ENCODE data around the gene NECTIN2.

Gene NECTIN2

DNA sequence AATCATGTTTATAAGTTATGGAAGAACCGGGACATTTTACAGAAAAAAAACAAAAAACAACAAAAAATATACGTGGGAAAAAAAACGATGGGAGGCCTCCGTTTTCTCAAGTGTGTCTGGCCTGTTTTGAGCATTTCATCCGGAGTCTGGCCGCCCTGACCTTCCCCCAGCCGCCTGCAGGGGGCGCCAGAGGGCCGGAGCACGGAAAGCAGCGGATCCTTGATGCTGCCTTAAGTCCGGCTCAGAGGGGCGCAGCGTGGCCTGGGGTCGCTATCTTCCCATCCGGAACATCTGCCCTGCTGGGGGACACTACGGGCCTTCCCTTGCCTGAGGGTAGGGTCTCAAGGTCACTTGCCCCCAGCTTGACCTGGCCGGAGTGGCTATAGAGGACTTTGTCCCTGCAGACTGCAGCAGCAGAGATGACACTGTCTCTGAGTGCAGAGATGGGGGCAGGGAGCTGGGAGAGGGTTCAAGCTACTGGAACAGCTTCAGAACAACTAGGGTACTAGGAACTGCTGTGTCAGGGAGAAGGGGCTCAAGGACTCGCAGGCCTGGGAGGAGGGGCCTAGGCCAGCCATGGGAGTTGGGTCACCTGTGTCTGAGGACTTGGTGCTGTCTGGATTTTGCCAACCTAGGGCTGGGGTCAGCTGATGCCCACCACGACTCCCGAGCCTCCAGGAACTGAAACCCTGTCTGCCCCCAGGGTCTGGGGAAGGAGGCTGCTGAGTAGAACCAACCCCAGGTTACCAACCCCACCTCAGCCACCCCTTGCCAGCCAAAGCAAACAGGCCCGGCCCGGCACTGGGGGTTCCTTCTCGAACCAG is 57.7 kb downstream of the NECTIN2 start:
- H3K4me3 ChIP-seq (replicated peaks in 1 of 2; ENCODE audit: low read depth in 2 of 2, low read length in 2 of 2), result no peak overlapping the region
- peak; percentile 77 to 80 for DNase-seq (ENCODE audit: low read depth in 2 of 2)
- TF ChIP-seq, protein P1, sequence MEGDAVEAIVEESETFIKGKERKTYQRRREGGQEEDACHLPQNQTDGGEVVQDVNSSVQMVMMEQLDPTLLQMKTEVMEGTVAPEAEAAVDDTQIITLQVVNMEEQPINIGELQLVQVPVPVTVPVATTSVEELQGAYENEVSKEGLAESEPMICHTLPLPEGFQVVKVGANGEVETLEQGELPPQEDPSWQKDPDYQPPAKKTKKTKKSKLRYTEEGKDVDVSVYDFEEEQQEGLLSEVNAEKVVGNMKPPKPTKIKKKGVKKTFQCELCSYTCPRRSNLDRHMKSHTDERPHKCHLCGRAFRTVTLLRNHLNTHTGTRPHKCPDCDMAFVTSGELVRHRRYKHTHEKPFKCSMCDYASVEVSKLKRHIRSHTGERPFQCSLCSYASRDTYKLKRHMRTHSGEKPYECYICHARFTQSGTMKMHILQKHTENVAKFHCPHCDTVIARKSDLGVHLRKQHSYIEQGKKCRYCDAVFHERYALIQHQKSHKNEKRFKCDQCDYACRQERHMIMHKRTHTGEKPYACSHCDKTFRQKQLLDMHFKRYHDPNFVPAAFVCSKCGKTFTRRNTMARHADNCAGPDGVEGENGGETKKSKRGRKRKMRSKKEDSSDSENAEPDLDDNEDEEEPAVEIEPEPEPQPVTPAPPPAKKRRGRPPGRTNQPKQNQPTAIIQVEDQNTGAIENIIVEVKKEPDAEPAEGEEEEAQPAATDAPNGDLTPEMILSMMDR (IDR thresholded peaks at IDR 0.05; ENCODE audit: low read depth, low read length), result peak; percentile 99

DNA sequence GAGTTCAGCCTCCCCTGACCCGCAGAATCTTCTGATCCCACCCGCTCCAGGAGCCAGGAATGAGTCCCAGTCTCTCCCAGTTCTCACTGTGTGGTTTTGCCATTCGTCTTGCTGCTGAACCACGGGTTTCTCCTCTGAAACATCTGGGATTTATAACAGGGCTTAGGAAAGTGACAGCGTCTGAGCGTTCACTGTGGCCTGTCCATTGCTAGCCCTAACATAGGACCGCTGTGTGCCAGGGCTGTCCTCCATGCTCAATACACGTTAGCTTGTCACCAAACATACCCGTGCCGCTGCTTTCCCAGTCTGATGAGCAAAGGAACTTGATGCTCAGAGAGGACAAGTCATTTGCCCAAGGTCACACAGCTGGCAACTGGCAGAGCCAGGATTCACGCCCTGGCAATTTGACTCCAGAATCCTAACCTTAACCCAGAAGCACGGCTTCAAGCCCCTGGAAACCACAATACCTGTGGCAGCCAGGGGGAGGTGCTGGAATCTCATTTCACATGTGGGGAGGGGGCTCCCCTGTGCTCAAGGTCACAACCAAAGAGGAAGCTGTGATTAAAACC is 58.4 kb downstream of the NECTIN2 start:
- no peak for DNase-seq (ENCODE audit: low read depth in 2 of 2)
- TF ChIP-seq, protein P1 (IDR thresholded peaks at IDR 0.05; ENCODE audit: low read depth, low read length), result no peak
- no peak overlapping the region for H3K4me3 ChIP-seq (replicated peaks in 1 of 2; ENCODE audit: low read depth in 2 of 2, low read length in 2 of 2)

DNA sequence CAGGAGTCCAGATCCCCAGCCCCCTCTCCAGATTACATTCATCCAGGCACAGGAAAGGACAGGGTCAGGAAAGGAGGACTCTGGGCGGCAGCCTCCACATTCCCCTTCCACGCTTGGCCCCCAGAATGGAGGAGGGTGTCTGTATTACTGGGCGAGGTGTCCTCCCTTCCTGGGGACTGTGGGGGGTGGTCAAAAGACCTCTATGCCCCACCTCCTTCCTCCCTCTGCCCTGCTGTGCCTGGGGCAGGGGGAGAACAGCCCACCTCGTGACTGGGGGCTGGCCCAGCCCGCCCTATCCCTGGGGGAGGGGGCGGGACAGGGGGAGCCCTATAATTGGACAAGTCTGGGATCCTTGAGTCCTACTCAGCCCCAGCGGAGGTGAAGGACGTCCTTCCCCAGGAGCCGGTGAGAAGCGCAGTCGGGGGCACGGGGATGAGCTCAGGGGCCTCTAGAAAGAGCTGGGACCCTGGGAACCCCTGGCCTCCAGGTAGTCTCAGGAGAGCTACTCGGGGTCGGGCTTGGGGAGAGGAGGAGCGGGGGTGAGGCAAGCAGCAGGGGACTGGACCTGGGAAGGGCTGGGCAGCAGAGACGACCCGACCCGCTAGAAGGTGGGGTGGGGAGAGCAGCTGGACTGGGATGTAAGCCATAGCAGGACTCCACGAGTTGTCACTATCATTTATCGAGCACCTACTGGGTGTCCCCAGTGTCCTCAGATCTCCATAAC is 59.5 kb downstream of the NECTIN2 start, which contains the start of gene APOE:
APOE (plus strand) TSS at position 360 of the 724 bp plus-strand sequence. CDS start 829 bp downstream, outside the sequence.
- H3K4me3 ChIP-seq (replicated peaks in 1 of 2; ENCODE audit: low read depth in 2 of 2, low read length in 2 of 2), result peak within 1 kb of the TSS in 1 of 2 donors; percentile 86
- TF ChIP-seq, protein P1 (IDR thresholded peaks at IDR 0.05; ENCODE audit: low read depth, low read length), result no peak
- DNase-seq (ENCODE audit: low read depth in 2 of 2), result peak in 1 of 2 donors; percentile 91

DNA sequence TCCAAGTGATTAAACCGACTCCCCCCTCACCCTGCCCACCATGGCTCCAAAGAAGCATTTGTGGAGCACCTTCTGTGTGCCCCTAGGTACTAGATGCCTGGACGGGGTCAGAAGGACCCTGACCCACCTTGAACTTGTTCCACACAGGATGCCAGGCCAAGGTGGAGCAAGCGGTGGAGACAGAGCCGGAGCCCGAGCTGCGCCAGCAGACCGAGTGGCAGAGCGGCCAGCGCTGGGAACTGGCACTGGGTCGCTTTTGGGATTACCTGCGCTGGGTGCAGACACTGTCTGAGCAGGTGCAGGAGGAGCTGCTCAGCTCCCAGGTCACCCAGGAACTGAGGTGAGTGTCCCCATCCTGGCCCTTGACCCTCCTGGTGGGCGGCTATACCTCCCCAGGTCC is 61.5 kb downstream of the NECTIN2 start:
- TF ChIP-seq, protein P1 (IDR thresholded peaks at IDR 0.05; ENCODE audit: low read depth, low read length), result no peak
- no peak for DNase-seq (ENCODE audit: low read depth in 2 of 2)
- peak overlapping the region in 1 of 2 donors; percentile 86 for H3K4me3 ChIP-seq (replicated peaks in 1 of 2; ENCODE audit: low read depth in 2 of 2, low read length in 2 of 2)

DNA sequence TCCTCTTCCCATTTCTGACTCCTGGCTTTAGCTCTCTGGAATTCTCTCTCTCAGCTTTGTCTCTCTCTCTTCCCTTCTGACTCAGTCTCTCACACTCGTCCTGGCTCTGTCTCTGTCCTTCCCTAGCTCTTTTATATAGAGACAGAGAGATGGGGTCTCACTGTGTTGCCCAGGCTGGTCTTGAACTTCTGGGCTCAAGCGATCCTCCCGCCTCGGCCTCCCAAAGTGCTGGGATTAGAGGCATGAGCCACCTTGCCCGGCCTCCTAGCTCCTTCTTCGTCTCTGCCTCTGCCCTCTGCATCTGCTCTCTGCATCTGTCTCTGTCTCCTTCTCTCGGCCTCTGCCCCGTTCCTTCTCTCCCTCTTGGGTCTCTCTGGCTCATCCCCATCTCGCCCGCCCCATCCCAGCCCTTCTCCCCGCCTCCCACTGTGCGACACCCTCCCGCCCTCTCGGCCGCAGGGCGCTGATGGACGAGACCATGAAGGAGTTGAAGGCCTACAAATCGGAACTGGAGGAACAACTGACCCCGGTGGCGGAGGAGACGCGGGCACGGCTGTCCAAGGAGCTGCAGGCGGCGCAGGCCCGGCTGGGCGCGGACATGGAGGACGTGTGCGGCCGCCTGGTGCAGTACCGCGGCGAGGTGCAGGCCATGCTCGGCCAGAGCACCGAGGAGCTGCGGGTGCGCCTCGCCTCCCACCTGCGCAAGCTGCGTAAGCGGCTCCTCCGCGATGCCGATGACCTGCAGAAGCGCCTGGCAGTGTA is 62.2 kb downstream of the NECTIN2 start:
- no peak for DNase-seq (ENCODE audit: low read depth in 2 of 2)
- TF ChIP-seq, protein P1 (IDR thresholded peaks at IDR 0.05; ENCODE audit: low read depth, low read length), result no peak
- H3K4me3 ChIP-seq (replicated peaks in 1 of 2; ENCODE audit: low read depth in 2 of 2, low read length in 2 of 2), result peak overlapping the region in 1 of 2 donors; percentile 86

DNA sequence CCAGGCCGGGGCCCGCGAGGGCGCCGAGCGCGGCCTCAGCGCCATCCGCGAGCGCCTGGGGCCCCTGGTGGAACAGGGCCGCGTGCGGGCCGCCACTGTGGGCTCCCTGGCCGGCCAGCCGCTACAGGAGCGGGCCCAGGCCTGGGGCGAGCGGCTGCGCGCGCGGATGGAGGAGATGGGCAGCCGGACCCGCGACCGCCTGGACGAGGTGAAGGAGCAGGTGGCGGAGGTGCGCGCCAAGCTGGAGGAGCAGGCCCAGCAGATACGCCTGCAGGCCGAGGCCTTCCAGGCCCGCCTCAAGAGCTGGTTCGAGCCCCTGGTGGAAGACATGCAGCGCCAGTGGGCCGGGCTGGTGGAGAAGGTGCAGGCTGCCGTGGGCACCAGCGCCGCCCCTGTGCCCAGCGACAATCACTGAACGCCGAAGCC is 62.8 kb downstream of the NECTIN2 start:
- TF ChIP-seq, protein P1 (IDR thresholded peaks at IDR 0.05; ENCODE audit: low read depth, low read length), result no peak
- no peak overlapping the region for H3K4me3 ChIP-seq (replicated peaks in 1 of 2; ENCODE audit: low read depth in 2 of 2, low read length in 2 of 2)
- no peak for DNase-seq (ENCODE audit: low read depth in 2 of 2)

Data from cardiac fibroblast (primary cell).